ENCODE results near the gene SBF2.
A peak's percentile ranks its signal among the peaks of the same experiment; 100 is the strongest.
"Not testable (repeated sequence)": the region's sequence is repeated elsewhere in the genome, so short reads cannot be mapped to it uniquely, and the experiment has no call there.

Gene SBF2

GRCh38 chr11:10002221-10002620 is 291.8 kb downstream of the SBF2 start:
- no peak for DNase-seq

- DNase-seq = no peak
Observed at GRCh38 chr11:9992306-9992705, 301.7 kb downstream of the SBF2 start.

- DNase-seq = no peak
Observed at GRCh38 chr11:9990221-9990973, 303.6 kb downstream of the SBF2 start.

- DNase-seq = not testable (repeated sequence)
Observed at GRCh38 chr11:9987303-9987702, 306.7 kb downstream of the SBF2 start.

- peak in 3 of 14 donors; percentile 2 to 59 (median 15) for DNase-seq
Observed at GRCh38 chr11:9982796-9983579, 311.0 kb downstream of the SBF2 start.

GRCh38 chr11:9982127-9982795 is 311.8 kb downstream of the SBF2 start:
- DNase-seq = peak in 8 of 14 donors; percentile 5 to 24 (median 16)

- DNase-seq = no peak
Observed at GRCh38 chr11:9980931-9981330, 313.1 kb downstream of the SBF2 start.

- no peak for DNase-seq
Observed at GRCh38 chr11:9977554-9977953, 316.5 kb downstream of the SBF2 start.

- no peak for DNase-seq
Observed at GRCh38 chr11:9974375-9974774, 319.6 kb downstream of the SBF2 start.

GRCh38 chr11:9973921-9974320 is 320.1 kb downstream of the SBF2 start:
- no peak for DNase-seq

- DNase-seq = no peak
Observed at GRCh38 chr11:9972989-9973388, 321.0 kb downstream of the SBF2 start.

GRCh38 chr11:9971894-9972293 is 322.1 kb downstream of the SBF2 start:
- DNase-seq = no peak

GRCh38 chr11:9969068-9969467 is 325.0 kb downstream of the SBF2 start:
- no peak for DNase-seq

- no peak for DNase-seq
Observed at GRCh38 chr11:9962722-9963121, 331.3 kb downstream of the SBF2 start.

- DNase-seq = no peak
Observed at GRCh38 chr11:9957072-9957471, 336.9 kb downstream of the SBF2 start.

GRCh38 chr11:9956483-9956882 is 337.5 kb downstream of the SBF2 start:
- DNase-seq = no peak

GRCh38 chr11:9955391-9955790 is 338.6 kb downstream of the SBF2 start:
- DNase-seq = no peak

- no peak for DNase-seq
Observed at GRCh38 chr11:9953994-9954626, 339.9 kb downstream of the SBF2 start.

GRCh38 chr11:9952511-9953196 is 341.4 kb downstream of the SBF2 start:
- no peak for DNase-seq

GRCh38 chr11:9951807-9952206 is 342.2 kb downstream of the SBF2 start:
- DNase-seq = no peak

- no peak for DNase-seq
Observed at GRCh38 chr11:9950462-9950861, 343.6 kb downstream of the SBF2 start.

- DNase-seq = no peak
Observed at GRCh38 chr11:9947231-9947864, 346.7 kb downstream of the SBF2 start.

Data from C1 segment of cervical spinal cord (tissue), 14 donors.